Measurements from ENCODE around the gene PLCB1. TPM values are rescaled to one million over a fixed set of nuclear protein-coding genes. Genes with fewer than 3 reads are reported as not detected.

PLCB1 gene
- total RNA-seq, 4 donors from 2014 or later = 72.9 to 115 (median 76.3) TPM

- no peak overlapping the region for H3K27ac ChIP-seq (replicated peaks in 1 of 4)
- intact Hi-C loops (cut with DNase I) = loop anchor here (5.0 kb wide), 1 partner anchor 317 kb away; no protein-coding TSS in a partner anchor
- no peaks in the 10 kb centered on the region for H3K36me3 ChIP-seq
- no peaks in the 10 kb centered on the region for H3K27me3 ChIP-seq
- H3K4me3 ChIP-seq = no peak overlapping the region
- no peak for DNase-seq (ENCODE audit: extremely low spot score)
- H3K4me1 ChIP-seq = peaks cover 0 to 16% (median 10%) of the 10 kb centered on the region in 4 donors
- H3K9me3 ChIP-seq = no peaks in the 10 kb centered on the region
- TF ChIP-seq POLR2AphosphoS5 (IDR thresholded peaks at IDR 0.05) = no peak
- TF ChIP-seq EP300 (IDR thresholded peaks at IDR 0.05) = no peak
- no peak for TF ChIP-seq POLR2A (IDR thresholded peaks at IDR 0.05; ENCODE audit: low read depth)
- no peak for TF ChIP-seq CTCF (IDR thresholded peaks at IDR 0.05)
These were observed 267.9 kb downstream of the PLCB1 start for GRCh38 chr20:8399947-8400346.

GRCh38 chr20:8400486-8400885 lies 268.4 kb downstream of the PLCB1 start:
- intact Hi-C loops (cut with DNase I) = no loop called here
- 81% methylated on average over 3 of the region's 3 CpGs for WGBS

GRCh38 chr20:8401556-8401955 lies 269.5 kb downstream of the PLCB1 start:
- H3K36me3 ChIP-seq = no peaks in the 10 kb centered on the region
- H3K9me3 ChIP-seq = no peaks in the 10 kb centered on the region
- no peak overlapping the region for H3K27ac ChIP-seq (replicated peaks in 1 of 4)
- no peaks in the 10 kb centered on the region for H3K27me3 ChIP-seq
- TF ChIP-seq POLR2AphosphoS5 (IDR thresholded peaks at IDR 0.05) (no peak), POLR2A (IDR thresholded peaks at IDR 0.05; ENCODE audit: low read depth) (no peak), CTCF (IDR thresholded peaks at IDR 0.05) (no peak), EP300 (IDR thresholded peaks at IDR 0.05) (no peak)
- no peak overlapping the region for H3K4me3 ChIP-seq
- intact Hi-C loops (cut with DNase I) = no loop called here
- no peak for DNase-seq (ENCODE audit: extremely low spot score)
- H3K4me1 ChIP-seq = peaks cover 0 to 20% (median 13%) of the 10 kb centered on the region in 4 donors

More at GRCh38 chr20:8400486-8400885, 268.4 kb downstream of the PLCB1 start:
- H3K36me3 ChIP-seq = no peaks in the 10 kb centered on the region
- no peaks in the 10 kb centered on the region for H3K27me3 ChIP-seq
- peaks cover 0 to 16% (median 10%) of the 10 kb centered on the region in 4 donors for H3K4me1 ChIP-seq
- H3K9me3 ChIP-seq = no peaks in the 10 kb centered on the region
- no peak for DNase-seq (ENCODE audit: extremely low spot score)
- TF ChIP-seq EP300 (IDR thresholded peaks at IDR 0.05) (no peak), POLR2A (IDR thresholded peaks at IDR 0.05; ENCODE audit: low read depth) (no peak), CTCF (IDR thresholded peaks at IDR 0.05) (no peak), POLR2AphosphoS5 (IDR thresholded peaks at IDR 0.05) (no peak)
- no peak overlapping the region for H3K27ac ChIP-seq (replicated peaks in 1 of 4)
- H3K4me3 ChIP-seq = no peak overlapping the region

- Histone ChIP-seq H3K27me3 (no peaks in the 10 kb centered on the region), H3K4me3 (no peak overlapping the region), H3K9me3 (no peaks in the 10 kb centered on the region), H3K27ac (replicated peaks in 1 of 4) (no peak overlapping the region), H3K4me1 (peaks cover 0 to 20% (median 18%) of the 10 kb centered on the region in 4 donors), H3K36me3 (no peaks in the 10 kb centered on the region)
- WGBS = 93% methylated on average over 1 of the region's 1 CpG
- intact Hi-C loops (cut with DNase I) = no loop called here
- TF ChIP-seq POLR2A (IDR thresholded peaks at IDR 0.05; ENCODE audit: low read depth) = no peak
- no peak for TF ChIP-seq POLR2AphosphoS5 (IDR thresholded peaks at IDR 0.05)
- no peak for TF ChIP-seq EP300 (IDR thresholded peaks at IDR 0.05)
- TF ChIP-seq CTCF (IDR thresholded peaks at IDR 0.05) = no peak
- DNase-seq (ENCODE audit: extremely low spot score) = no peak
These were observed 270.7 kb downstream of the PLCB1 start for GRCh38 chr20:8402798-8403197.

Data from esophagus muscularis mucosa (tissue), 4 donors.